ENCODE results near the gene SLC1A2. TPM values are rescaled to one million over a fixed set of nuclear protein-coding genes. Genes with fewer than 3 reads are reported as not detected.
"Not testable (repeated sequence)": the region's sequence is repeated elsewhere in the genome, so short reads cannot be mapped to it uniquely, and the experiment has no call there.

The SLC1A2 gene
- polyA plus RNA-seq, 5 donors: 14.1 to 31.2 (median 18.7) TPM

- not testable (repeated sequence) for DNase-seq
Observed at GRCh38 chr11:35226756-35227155, 192.6 kb downstream of the SLC1A2 start.

GRCh38 chr11:35225946-35226520, 193.3 kb downstream of the SLC1A2 start:
- DNase-seq: no peak

GRCh38 chr11:35223991-35224390, 195.4 kb downstream of the SLC1A2 start:
- DNase-seq: no peak

- DNase-seq: peak; percentile 93 to 96
Observed at GRCh38 chr11:35223371-35223796, 196.0 kb downstream of the SLC1A2 start.

GRCh38 chr11:35218956-35219355, 200.4 kb downstream of the SLC1A2 start:
- no peak for DNase-seq

GRCh38 chr11:35216962-35217678, 202.2 kb downstream of the SLC1A2 start:
- DNase-seq: no peak

GRCh38 chr11:35215945-35216344, 203.4 kb downstream of the SLC1A2 start:
- DNase-seq: no peak

- no peak for DNase-seq
Observed at GRCh38 chr11:35214792-35215193, 204.6 kb downstream of the SLC1A2 start.

- no peak for DNase-seq
Observed at GRCh38 chr11:35214226-35214770, 205.1 kb downstream of the SLC1A2 start.

- no peak for DNase-seq
Observed at GRCh38 chr11:35211952-35212351, 207.4 kb downstream of the SLC1A2 start.

- no peak for DNase-seq
Observed at GRCh38 chr11:35210876-35211546, 208.3 kb downstream of the SLC1A2 start.

- DNase-seq: no peak
Observed at GRCh38 chr11:35208795-35209194, 210.6 kb downstream of the SLC1A2 start.

GRCh38 chr11:35207471-35208403, 211.6 kb downstream of the SLC1A2 start:
- DNase-seq: no peak

- DNase-seq: no peak
Observed at GRCh38 chr11:35206616-35207015, 212.7 kb downstream of the SLC1A2 start.

- no peak for DNase-seq
Observed at GRCh38 chr11:35204614-35205013, 214.7 kb downstream of the SLC1A2 start.

Other genes with a start within 250 kb of the SLC1A2 start
- gene PAMR1, start 106.1 kb upstream of the SLC1A2 start, polyA plus RNA-seq (ENCODE audit: insufficient read depth in 1 of 5, insufficient read length in 5 of 5, low replicate concordance in 1 of 5): 10 to 100 TPM in 2 of 5 donors, 1 to 10 TPM in 3; 7.4 to 14.9 (median 9.6) TPM
- 1 to 10 TPM; 3.6 to 5.9 (median 5.4) TPM for gene FJX1, start 198.9 kb upstream of the SLC1A2 start, polyA plus RNA-seq (ENCODE audit: insufficient read depth in 1 of 5, insufficient read length in 5 of 5, low replicate concordance in 1 of 5)
- 10 to 100 TPM; 38.8 to 70.3 (median 67.9) TPM for gene TRIM44, start 243.2 kb upstream of the SLC1A2 start, polyA plus RNA-seq (ENCODE audit: insufficient read depth in 1 of 5, insufficient read length in 5 of 5, low replicate concordance in 1 of 5)